Gastrocnemius medialis (tissue), 4 donors: ENCODE results near the gene CLUH. TPM values are rescaled to one million over a fixed set of nuclear protein-coding genes. Genes with fewer than 3 reads are reported as not detected.
A peak's percentile ranks its signal among the peaks of the same experiment; 100 is the strongest.

Source experiments
- ATAC-seq, 2 donors: fragments of 150-250 bp; one replicate each; pipeline ENCODE4 v1.9.1; 2016
- DNase-seq, 2 donors: peaks; one replicate each; pipeline ENCODE4 v3.0.0-alpha.2; 2019
- H3K27ac ChIP-seq, 4 donors: fragments of 200-600 bp; sonication (generic); 1 replicate in 1 of 4; 2 replicates in 3 of 4; pipeline ENCODE4 v1.5.1; 2016 to 2018; ENCODE audit warnings: mild to moderate bottlenecking in 2 of 4, moderate library complexity in 1 of 4
- H3K27me3 ChIP-seq, 3 donors: fragments of 200-600 bp; sonication (generic) in 2 of 3; 1 replicate in 1 of 3; 2 replicates in 2 of 3; pipeline versions ENCODE4 v1.5.1 to v1.6.0; 2016 to 2019; ENCODE audit warnings: mild to moderate bottlenecking in 1 of 3, moderate library complexity in 1 of 3
- H3K36me3 ChIP-seq, 2 donors: fragments of 200-600 bp; sonication (generic) in 1 of 2; one replicate each; pipeline ENCODE4 v1.5.1; 2017 to 2018
- H3K4me1 ChIP-seq, 2 donors: fragments of 200-600 bp; sonication (generic) in 1 of 2; one replicate each; pipeline ENCODE4 v1.5.1; 2016 to 2017; ENCODE audit warnings: mild to moderate bottlenecking in 2 of 2
- H3K4me3 ChIP-seq, 4 donors: fragments of 200-600 bp; sonication (generic) in 3 of 4; 1 replicate in 1 of 4; 2 replicates in 3 of 4; pipeline ENCODE4 v1.5.1; 2016 to 2019; ENCODE audit warnings: mild to moderate bottlenecking in 2 of 4
- H3K9me3 ChIP-seq, 3 donors: fragments of 200-600 bp; sonication (generic) in 2 of 3; 1 replicate in 1 of 3; 2 replicates in 2 of 3; pipeline ENCODE4 v1.5.1; 2016 to 2019
- POLR2A ChIP-seq, 2 donors: fragments of 450-650 bp; IDR thresholded peaks; one replicate each; pipeline ENCODE4 v1.6.1; 2017; ENCODE audit warnings: antibody characterized with exemption in 2 of 2, mild to moderate bottlenecking in 2 of 2, moderate library complexity in 2 of 2
- in situ Hi-C, 4 donors: fragments of 200-750 bp; cut with MboI; loops; one replicate each; pipeline versions ENCODE4 v1.15.0 to v1.8.0; 2017; ENCODE audit warnings: low sequenced_read_pairs in 4 of 4
- intact Hi-C: fragments of 100-400 bp; cut with DNase I; formaldehyde crosslinking; loops from one replicate; pipeline ENCODE4 v1.15.1; 2023; ENCODE audit warnings: low total_unique reads
- total RNA-seq, 4 donors: library from RNA; depleted of rRNA; stranded (reverse); fragments of >200 nt; gene quantifications; one replicate each; pipeline versions ENCODE4 v1.1.0 to v1.2.3, GENCODE V29; 2016
- TF ChIP-seq, protein P1 (sequence below), 5 experiments: fragments of 450-650 bp in 3 of 5; fragments of 200-600 bp in 2 of 5; sonication (generic) in 2 of 5; IDR thresholded peaks in 4 of 5; conservative IDR thresholded peaks in 1 of 5; 1 replicate in 4 of 5; 2 replicates in 1 of 5; pipeline ENCODE4 v1.5.1; 2016 to 2019; ENCODE audit warnings: antibody characterized with exemption in 5 of 5, mild to moderate bottlenecking in 3 of 5, moderate library complexity in 3 of 5

The CLUH gene
- total RNA-seq, 4 donors from 2014 or later, result 104 to 286 (median 211) TPM

DNA sequence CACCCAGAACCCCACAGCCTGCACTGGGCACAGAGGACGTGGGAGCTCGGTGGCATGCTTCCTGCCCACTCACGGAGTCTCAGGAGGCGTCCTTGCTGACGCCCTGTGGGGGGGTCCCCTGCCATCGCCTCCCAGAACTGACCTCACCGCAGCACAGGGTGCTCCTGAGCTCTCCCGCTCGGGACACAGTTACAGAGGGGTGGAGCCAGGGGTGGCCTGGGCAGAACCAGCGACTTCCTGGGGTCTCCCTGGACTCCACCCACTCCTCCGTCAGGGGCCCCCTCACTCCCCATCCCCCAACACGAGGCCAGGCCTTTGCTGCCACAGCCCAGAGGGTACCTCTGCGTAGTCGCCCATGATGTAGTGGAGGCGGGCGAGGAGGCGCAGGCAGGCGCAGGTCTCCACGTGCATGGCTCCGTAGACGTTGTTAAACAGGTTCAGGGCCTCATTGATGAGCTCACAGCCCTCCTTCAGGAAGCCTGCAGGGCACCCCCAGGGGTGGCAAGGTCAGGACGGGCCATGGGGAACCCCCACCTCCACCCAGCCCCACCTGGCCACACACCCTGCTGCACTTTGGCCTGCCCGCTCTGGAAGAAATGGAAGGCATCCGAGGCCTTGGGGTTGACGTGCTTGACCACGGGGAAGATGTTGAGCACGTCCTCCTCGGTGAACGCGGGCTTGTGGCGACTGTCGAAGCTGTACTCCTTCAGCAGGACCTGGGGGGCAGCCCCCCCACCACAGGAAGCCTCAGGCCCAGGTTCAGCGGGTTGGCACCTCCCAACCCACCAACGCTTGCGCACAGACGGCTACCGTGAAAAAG, 17.8 kb downstream of the CLUH start:
- no peaks in the 10 kb centered on the region for H3K9me3 ChIP-seq
- peak overlapping the region in 2 of 4 donors; percentile 13 to 43 for H3K27ac ChIP-seq
- in situ Hi-C loops, result no loop called here
- no peak overlapping the region for H3K4me3 ChIP-seq
- H3K36me3 ChIP-seq, result peaks cover 3 to 85% of the 10 kb centered on the region in 2 donors
- peaks cover 9 to 10% of the 10 kb centered on the region in 2 donors for H3K4me1 ChIP-seq
- ATAC-seq, result no peak
- H3K27me3 ChIP-seq, result no peaks in the 10 kb centered on the region
- intact Hi-C loops, result no loop called here
- DNase-seq, result no peak
- TF ChIP-seq, protein P1, sequence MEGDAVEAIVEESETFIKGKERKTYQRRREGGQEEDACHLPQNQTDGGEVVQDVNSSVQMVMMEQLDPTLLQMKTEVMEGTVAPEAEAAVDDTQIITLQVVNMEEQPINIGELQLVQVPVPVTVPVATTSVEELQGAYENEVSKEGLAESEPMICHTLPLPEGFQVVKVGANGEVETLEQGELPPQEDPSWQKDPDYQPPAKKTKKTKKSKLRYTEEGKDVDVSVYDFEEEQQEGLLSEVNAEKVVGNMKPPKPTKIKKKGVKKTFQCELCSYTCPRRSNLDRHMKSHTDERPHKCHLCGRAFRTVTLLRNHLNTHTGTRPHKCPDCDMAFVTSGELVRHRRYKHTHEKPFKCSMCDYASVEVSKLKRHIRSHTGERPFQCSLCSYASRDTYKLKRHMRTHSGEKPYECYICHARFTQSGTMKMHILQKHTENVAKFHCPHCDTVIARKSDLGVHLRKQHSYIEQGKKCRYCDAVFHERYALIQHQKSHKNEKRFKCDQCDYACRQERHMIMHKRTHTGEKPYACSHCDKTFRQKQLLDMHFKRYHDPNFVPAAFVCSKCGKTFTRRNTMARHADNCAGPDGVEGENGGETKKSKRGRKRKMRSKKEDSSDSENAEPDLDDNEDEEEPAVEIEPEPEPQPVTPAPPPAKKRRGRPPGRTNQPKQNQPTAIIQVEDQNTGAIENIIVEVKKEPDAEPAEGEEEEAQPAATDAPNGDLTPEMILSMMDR (IDR thresholded peaks at IDR 0.05 in 4 of 5, conservative IDR thresholded peaks at IDR 0.05 in 1 of 5), result no peak
- no peak for TF ChIP-seq POLR2A (IDR thresholded peaks at IDR 0.05)

DNA sequence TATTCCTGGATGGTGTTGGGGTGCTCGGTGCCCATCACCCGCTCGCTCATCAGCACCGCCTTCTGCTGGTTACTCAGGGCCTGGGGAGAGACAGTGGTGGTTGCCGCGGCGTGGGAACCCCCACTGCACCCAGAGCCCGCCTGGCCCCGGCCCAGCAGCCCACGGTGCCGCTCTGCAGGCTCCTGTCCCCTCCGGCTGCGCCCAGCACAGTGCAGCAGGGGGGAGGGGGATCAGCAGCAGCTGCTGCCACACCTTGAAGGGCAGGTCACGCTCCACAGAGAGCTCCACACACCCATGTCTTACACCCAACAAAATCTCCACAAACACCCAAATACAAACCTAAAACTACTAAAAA, 18.8 kb downstream of the CLUH start:
- ATAC-seq (no peak), DNase-seq (no peak)
- TF ChIP-seq POLR2A (IDR thresholded peaks at IDR 0.05), result no peak
- TF ChIP-seq, protein P1 (IDR thresholded peaks at IDR 0.05 in 4 of 5, conservative IDR thresholded peaks at IDR 0.05 in 1 of 5), result no peak
- H3K27ac ChIP-seq, result peak overlapping the region in 1 of 4 donors; percentile 43
- peaks cover 19% of the 10 kb centered on the region in 2 donors for H3K4me1 ChIP-seq
- no peaks in the 10 kb centered on the region for H3K27me3 ChIP-seq
- peaks cover 3 to 75% of the 10 kb centered on the region in 2 donors for H3K36me3 ChIP-seq
- no peak overlapping the region for H3K4me3 ChIP-seq
- in situ Hi-C loops, result no loop called here
- H3K9me3 ChIP-seq, result no peaks in the 10 kb centered on the region
- intact Hi-C loops, result no loop called here

DNA sequence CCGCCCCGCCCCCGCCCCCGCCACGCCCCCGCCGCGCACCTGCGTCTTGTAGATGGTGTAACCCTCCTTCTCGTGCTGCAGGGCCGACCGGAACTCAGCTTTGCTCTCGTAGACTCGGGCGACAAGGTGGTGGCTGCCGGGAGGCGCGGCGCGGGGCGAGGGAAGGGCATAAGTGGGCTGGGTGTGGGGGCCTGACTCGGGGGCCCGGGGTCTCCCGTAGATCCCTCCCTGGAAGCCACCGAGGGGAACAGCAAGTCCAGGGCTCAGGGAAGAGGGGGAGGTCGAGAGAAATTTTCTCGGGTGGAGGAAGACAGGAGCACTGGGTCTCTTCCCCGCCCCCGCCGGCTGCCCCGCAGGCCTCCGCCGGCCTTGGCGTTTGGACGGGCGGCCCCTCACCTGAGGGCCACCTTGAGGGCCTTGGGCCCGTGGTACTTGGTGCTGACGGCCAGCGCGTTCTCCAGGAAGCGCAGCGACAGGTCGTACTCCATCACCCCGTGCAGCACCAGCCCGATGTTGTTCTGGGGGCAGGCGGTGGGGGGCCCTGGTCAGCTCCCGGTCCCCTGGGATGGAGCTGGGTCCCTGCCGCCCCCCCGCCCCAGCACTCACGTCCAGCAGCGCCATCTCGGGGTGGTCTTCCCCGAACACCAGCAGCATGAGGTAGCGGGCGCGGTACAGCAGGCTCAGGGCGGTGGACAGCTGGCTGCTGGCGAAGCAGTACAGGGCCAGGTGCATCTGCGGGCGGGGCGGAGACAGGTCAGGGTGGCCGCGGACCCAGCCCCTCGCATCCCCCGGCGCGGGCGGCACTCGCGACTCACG, 19.4 kb downstream of the CLUH start:
- H3K36me3 ChIP-seq, result peaks cover 3 to 69% of the 10 kb centered on the region in 2 donors
- peak in 1 of 2 donors; percentile 18 for DNase-seq
- no peaks in the 10 kb centered on the region for H3K9me3 ChIP-seq
- ATAC-seq, result no peak
- H3K4me3 ChIP-seq, result no peak overlapping the region
- in situ Hi-C loops (no loop called here), intact Hi-C loops (no loop called here)
- TF ChIP-seq, protein P1 (IDR thresholded peaks at IDR 0.05 in 4 of 5, conservative IDR thresholded peaks at IDR 0.05 in 1 of 5), result no peak
- no peak for TF ChIP-seq POLR2A (IDR thresholded peaks at IDR 0.05)
- H3K4me1 ChIP-seq, result peaks cover 25% of the 10 kb centered on the region in 2 donors
- H3K27ac ChIP-seq, result peak overlapping the region in 2 of 4 donors; percentile 4 to 43
- H3K27me3 ChIP-seq, result no peaks in the 10 kb centered on the region

DNA sequence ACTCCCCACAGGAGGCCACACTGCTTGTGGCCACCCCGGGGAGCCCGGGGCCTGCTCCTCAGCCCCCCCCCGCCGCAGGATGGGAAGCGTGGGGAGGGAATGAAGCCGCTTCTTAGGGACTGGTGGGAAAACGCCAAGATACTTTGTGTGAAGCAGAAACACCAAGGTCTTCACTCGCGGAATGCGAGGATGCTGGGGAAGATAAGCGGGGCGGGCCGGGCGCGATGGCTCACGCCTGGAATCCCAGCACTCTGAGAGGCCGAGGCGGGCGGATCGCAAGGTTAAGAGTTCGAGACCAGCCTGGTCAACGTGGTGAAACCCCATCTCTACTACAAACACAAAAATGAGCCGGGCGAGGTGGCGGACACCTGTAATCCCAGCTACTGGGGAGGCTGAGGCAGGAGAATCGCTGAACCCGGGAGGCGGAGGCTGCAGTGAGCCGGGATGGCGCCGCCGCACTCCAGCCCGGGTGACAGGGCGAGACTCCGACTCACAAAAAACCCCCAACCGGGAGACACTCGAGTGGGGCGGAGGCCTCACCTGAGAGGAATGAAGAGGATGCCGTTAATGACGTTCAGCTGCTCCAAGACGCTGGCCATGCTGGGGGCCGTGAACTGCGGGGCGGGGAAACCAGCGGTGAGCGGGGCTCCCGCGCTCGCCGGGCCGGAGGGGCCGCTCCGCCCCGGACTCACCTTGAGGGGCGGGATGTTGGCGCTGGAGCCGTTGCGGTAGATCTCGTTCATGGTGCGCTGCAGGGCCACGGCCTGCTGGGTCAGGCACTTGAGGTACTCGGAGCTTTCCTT, 20.3 kb downstream of the CLUH start:
- intact Hi-C loops (no loop called here), in situ Hi-C loops (no loop called here)
- peaks cover 34% of the 10 kb centered on the region in 2 donors for H3K4me1 ChIP-seq
- H3K27ac ChIP-seq, result peak overlapping the region in 2 of 4 donors; percentile 93 to 94
- H3K9me3 ChIP-seq, result no peaks in the 10 kb centered on the region
- TF ChIP-seq POLR2A (IDR thresholded peaks at IDR 0.05), result no peak
- TF ChIP-seq, protein P1 (IDR thresholded peaks at IDR 0.05 in 4 of 5, conservative IDR thresholded peaks at IDR 0.05 in 1 of 5), result no peak
- H3K36me3 ChIP-seq, result peaks cover under 1 to 60% of the 10 kb centered on the region in 2 donors
- no peak overlapping the region for H3K4me3 ChIP-seq
- DNase-seq (peak in 1 of 2 donors; percentile 17), ATAC-seq (no peak)
- no peaks in the 10 kb centered on the region for H3K27me3 ChIP-seq
